ENCODE data around the gene CALM1.

DNA sequence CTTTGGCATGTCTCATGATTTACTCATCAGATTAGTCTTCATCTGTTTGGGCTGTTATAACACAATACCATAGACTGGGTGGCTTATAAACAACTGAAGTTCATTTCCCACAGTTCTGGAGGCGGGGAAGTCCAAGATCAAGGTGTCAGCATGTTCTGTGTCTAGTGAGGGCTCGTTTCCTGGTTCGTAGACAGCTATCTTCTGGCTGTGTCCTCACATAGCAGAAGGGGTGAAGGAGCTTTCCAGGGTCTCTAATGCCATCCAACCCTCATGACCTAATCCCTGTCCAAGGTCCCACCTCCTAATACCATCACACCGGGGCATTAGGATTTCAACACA lies 34.3 kb upstream of the CALM1 start:
- TF ChIP-seq, protein P1, sequence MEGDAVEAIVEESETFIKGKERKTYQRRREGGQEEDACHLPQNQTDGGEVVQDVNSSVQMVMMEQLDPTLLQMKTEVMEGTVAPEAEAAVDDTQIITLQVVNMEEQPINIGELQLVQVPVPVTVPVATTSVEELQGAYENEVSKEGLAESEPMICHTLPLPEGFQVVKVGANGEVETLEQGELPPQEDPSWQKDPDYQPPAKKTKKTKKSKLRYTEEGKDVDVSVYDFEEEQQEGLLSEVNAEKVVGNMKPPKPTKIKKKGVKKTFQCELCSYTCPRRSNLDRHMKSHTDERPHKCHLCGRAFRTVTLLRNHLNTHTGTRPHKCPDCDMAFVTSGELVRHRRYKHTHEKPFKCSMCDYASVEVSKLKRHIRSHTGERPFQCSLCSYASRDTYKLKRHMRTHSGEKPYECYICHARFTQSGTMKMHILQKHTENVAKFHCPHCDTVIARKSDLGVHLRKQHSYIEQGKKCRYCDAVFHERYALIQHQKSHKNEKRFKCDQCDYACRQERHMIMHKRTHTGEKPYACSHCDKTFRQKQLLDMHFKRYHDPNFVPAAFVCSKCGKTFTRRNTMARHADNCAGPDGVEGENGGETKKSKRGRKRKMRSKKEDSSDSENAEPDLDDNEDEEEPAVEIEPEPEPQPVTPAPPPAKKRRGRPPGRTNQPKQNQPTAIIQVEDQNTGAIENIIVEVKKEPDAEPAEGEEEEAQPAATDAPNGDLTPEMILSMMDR (IDR thresholded peaks at IDR 0.05; ENCODE audit: low read depth, low read length, poor library complexity, severe bottlenecking): no peak
- TF ChIP-seq EZH2phosphoT487 (IDR thresholded peaks at IDR 0.05; ENCODE audit: borderline replicate concordance, low read length): no peak
